Fibroblast of skin of abdomen (primary cell): ENCODE measurements around the gene ZFYVE28.

Source experiments
- DNase-seq: peaks from one replicate; pipeline ENCODE4 v3.0.0-alpha.2; 2013

ZFYVE28 gene

GRCh38 chr4:2270341-2271165 lies 147.9 kb downstream of the ZFYVE28 start:
- no peak for DNase-seq

GRCh38 chr4:2269618-2270163 lies 148.8 kb downstream of the ZFYVE28 start:
- no peak for DNase-seq

DNA sequence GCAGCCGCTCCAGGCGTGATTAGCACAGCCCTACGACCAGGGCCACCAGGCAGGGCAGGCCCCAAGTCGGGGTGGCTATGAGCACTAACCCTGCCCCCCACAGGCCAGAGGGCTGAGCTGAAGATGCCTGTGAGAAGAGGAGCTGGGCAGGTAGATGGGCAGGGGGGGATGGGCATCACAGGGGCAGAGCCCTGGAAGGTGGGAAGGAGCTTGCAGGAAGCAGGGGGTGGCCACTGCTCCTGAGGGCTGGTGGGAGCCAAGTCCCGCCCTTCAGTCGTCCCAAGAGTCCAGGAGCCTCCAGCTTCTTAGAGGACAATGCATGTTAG lies 149.3 kb downstream of the ZFYVE28 start:
- no peak for DNase-seq

DNA sequence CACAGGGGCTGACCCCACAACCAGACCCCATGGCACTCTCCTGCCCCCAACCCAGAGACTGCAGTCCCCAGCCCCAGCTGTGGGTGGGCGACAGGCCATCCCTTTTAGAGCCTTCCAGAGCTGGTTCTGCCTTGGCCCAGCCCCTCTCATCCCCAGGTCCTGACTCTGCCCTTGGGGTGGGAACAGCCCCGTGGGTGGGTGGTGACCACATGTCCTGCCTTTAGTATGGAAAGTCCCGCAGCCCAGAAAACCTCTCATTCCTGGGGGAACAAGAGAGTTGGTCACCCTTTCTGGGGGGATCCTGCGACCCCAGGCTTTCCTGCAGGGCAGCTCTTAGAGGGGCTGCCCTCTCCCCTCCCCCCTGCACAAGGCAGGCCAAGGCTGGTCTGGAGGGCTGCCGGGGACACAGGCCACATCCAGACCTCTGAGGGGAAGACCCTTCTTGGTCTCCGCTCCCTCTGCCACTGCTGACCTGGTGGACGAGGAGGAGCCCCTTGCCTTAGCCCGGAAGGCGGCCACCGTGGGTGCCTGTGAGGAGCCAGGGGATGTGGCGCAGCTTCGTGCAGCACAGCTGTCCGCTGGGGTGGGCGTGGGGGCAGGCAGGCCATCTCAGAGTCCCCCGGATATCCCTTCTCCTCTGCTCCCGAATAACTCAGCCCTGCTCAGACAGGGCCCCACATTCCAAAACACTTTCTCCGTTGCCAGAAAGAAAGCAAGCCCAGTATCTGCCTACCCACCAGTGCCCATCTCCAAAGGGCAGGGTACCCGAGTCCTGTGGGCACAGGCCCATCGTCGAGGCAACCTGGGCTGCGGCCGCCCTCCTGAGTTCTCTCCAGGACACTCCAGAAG lies 149.9 kb downstream of the ZFYVE28 start:
- no peak for DNase-seq

DNA sequence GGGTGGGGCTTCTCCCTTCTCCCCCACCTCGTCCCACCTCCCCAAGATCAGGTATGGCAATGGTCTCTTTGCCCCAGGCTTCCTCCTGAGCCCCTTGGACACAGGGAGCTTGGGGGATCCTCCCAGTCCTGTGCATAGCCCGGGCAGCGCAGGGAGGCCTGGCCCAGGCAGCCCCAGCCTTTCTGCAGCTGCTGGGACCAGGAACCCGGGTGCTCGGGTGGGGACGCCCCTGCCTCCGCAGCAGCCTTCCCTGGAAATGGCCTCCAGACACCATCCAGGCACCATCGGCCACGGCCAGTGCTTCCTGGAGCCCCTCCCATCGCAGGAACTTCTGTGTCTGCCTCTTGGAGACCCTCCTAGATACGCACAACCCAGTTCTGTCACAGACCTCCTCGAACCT lies 150.6 kb downstream of the ZFYVE28 start:
- DNase-seq, result no peak

DNA sequence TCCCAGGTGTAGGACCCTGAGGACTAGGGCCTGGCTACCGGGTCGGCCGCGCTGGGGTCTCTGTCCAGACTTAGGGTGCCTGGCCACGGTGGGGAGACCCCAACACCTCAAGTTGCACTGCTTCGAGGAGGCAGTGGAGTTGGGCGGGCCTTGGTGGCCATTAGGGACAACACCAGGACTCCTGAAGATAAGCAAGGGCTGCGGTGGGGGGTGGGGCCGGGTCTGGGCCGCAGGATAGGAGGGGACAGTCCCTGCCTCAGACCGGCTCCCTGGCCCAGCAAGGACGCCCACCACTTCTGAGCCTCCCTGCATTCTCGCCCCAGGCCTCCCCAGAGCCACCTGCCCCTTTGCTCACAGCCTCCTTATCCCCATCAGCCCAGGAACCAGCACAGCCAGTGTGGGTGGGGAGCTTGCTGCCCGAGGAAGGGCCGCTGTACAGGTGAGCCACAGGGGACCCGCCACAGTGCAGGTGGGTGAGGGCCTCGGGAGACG lies 151.1 kb downstream of the ZFYVE28 start:
- no peak for DNase-seq

- DNase-seq, result no peak
Observed at GRCh38 chr4:2266821-2267220, 151.6 kb downstream of the ZFYVE28 start.

GRCh38 chr4:2266181-2266580 lies 152.3 kb downstream of the ZFYVE28 start:
- DNase-seq, result no peak

- DNase-seq, result no peak
Observed at GRCh38 chr4:2265113-2266110, 153.0 kb downstream of the ZFYVE28 start.

DNA sequence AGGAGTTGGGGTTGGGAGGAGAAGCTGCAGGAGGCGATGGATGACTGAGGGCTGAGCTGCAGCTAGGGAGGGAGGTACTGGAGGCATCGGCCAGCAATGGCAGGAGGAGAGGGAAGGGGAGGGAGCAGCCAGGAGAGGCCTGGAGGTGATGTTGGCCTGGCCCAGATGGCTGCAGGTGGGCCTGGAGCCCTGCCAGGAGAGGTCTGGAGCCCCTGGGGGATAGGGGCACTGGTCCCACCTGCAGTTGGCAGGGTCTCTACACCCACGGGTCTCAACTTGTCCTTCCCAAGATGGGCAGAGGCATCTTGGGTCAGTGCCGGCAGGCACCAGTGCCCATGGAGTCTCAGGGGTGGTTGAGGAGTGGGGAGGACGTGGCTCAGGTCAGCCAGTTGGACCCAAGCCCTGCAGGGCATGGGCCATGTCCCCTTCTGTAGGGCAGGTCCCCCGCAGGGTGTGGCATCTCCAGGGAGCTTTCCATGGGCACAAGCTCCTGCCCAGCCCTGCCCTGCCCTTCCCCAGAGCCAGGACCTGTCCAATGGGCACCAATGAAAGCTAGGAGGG lies 153.9 kb downstream of the ZFYVE28 start:
- no peak for DNase-seq

GRCh38 chr4:2263926-2264321 lies 154.5 kb downstream of the ZFYVE28 start:
- DNase-seq, result no peak

- DNase-seq, result no peak
Observed at GRCh38 chr4:2262944-2263250, 155.5 kb downstream of the ZFYVE28 start.

DNA sequence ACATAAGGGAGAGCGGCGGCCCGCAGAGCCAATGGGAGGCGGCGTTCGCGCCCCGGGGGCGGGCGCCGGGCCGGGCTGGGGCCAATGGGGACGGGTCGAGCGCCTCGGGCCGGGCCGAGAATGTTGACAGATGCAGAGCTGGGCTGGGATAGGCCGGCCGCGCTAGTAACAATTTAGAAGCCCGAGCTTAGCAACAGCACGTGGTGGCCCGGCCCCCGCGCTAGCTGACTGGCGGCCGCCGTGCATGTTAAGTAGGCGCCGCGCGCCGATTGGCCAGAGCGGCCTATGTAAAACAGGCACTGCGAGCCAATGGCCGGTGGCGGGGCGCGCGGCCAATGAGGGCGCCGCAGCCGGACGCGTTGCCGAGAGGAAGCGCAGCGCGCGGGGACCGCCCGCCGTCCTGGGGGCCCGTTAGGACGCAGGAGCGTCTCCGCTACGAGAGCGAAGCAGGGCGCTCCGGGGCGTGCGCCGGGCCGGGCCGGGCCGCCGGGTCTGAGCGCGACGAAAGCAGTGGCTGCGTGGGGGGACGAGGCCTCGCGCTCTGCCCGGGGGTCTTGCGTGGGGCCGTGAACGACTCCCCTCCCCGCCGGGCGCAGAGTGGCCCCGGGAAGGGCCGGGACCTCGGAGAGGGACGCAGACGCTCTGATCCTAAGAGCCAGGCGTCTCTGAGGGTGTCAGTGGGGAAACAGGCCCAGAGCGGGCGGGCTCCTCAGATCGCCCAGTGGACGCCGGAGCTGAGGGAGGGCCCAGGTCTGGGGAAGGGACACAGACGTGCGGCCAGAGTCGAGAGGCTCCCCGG lies 156.1 kb downstream of the ZFYVE28 start:
- DNase-seq, result peak; percentile 100

- DNase-seq, result no peak
Observed at GRCh38 chr4:2261853-2262144, 156.6 kb downstream of the ZFYVE28 start, which contains the start of gene MXD4. Gene MXD4, minus strand, starts transcription at chr4:2262109. Its CDS starts 129 bp downstream, at chr4:2261980.

DNA sequence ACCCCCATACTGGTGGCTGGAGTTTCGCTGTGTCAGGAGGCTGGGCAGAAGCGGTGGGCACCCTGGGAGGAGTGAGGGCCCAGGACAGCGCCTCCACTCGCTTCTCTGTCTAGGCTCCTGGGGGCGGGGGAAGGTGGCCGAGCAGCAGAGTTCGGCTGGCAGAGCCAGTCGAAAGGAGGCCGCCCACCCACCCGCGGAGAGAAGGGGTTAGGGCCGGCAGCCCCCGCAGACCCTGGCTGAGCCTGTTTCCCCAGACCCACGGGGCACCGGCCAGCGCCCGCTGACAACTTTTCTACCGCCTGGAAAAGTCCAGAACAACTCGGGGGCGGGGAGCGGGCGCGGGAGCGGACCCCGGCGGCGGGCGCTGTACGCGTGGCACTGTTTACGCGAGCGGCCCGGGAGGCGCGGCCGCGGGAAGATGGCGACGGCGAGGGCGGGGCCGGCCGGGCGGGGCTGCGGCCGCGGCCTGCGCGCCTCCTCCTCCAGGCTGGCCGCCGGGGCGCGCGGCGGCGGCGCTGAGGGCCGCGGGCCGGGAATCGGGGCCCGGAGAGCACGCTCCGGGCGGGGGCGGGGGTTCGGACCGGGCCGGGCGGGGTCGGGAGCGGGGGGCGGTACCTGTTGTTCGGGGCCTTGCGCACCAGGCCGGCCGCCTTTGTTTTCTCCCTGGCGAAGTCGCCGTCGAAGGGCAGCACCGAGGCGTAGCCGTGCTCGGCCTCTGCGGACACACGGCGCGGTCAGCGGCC lies 157.2 kb downstream of the ZFYVE28 start:
- peak; percentile 52 for DNase-seq

- no peak for DNase-seq
Observed at GRCh38 chr4:2260344-2261109, 157.9 kb downstream of the ZFYVE28 start.

DNA sequence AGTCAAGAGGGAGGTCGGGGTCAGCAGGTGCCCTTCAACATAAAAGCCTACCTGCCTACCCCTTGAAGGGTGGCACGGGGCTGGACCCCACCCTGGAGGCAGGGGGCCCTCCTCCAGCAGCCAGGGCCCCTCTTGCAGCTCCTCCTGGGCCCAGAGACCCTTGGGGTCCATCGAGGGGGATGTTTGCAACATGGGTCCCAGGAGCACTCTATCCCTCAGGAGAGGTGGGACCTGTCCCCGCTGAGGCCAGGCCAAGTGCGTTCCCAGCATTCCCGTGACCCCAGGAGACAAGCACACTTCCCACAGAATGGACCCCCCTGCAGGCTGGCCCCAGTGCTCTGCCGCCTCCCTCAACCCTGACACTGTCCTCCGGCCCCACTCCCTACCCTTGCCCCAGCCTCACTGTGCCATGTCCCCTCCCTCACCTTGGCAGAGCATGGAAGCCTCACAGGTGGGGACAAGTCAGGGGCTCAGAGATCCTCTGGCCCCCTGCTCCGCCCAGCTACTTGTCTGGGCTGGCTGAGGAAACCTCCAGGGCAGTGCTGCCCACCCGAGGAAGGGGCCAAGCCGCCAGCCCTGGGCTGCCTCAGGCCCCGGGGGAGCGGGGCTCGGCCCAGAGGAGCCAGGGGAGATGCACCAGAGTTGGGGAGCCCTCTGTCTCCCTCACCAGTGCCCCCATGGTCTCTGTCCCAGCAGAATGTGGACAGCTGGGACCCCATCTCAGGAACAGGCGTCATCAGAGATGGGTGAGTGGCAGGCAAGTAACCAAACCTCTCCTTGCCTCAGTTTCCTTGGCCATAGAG lies 158.7 kb downstream of the ZFYVE28 start:
- DNase-seq, result no peak

DNA sequence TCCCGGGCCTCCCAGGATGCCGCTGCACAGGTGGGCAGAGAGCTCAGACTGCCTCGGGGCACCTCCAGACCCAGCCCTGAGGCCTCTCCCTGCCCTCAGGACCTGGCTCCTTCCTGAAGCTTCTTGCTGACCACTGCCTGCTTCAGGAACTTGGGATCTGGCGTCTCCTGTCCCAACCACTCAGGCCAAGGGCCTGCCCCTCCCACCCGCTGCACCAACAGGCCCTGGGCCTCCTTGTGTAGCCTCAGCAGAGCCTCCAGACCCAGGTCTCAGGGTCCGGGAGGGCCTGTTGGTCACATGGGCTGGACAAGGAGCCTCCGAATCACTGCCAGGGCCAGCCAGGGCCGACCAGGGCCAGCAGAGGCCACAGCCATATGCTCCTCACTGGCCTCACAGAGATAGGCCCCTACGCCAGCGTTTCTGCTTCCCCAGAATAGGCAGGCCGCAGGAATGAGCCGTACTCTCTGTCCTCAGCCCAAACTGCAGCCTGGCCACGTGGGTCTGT lies 159.4 kb downstream of the ZFYVE28 start:
- no peak for DNase-seq
